ENCODE measurements around the gene SUSD1.

DNA sequence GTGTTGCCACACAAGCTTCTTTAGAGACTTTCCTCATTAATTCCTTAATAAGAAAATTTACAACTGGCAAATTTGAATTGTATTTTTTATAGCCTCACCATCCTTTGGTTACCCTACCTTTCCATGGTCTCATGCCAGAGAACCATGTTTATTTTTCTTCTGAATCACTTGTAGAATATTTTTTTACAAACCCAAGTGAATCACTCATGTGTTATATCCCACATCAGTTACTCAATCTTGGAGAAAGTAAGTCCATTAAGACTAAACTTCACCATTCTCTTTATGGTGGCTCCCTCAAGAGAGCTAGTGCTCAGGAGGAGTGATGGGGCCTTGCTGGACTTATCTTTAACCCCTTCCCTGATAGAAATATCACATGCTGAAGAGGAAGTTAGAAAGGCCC is 128.9 kb downstream of the SUSD1 start:
- no peak for TF ChIP-seq CTCF (IDR thresholded peaks at IDR 0.05)
- no peak for TF ChIP-seq POLR2A (IDR thresholded peaks at IDR 0.05)

Measured in lower leg skin (tissue), 3 donors.